Osteoblast (primary cell): ENCODE results near the gene ZFAND3. TPM values are rescaled to one million over a fixed set of nuclear protein-coding genes. Genes with fewer than 3 reads are reported as not detected.
"Not testable (repeated sequence)": the region's sequence is repeated elsewhere in the genome, so short reads cannot be mapped to it uniquely, and the experiment has no call there.

Source experiments
- DNase-seq: peaks from one replicate; pipeline ENCODE4 v3.0.0; 2011; ENCODE audit warnings: low spot score, mixed read lengths; ENCODE audit not compliant: insufficient read length; ENCODE audit errors: missing footprints
- H2AFZ ChIP-seq: 2 replicates; pipeline ENCODE4 v1.6.0; 2011; ENCODE audit warnings: mild to moderate bottlenecking, low read length
- H3K27ac ChIP-seq: 2 replicates; pipeline ENCODE4 v1.5.1; 2011; ENCODE audit warnings: mild to moderate bottlenecking, low read depth, low read length, moderate library complexity
- H3K27me3 ChIP-seq: 2 replicates; pipeline ENCODE4 v1.6.0; 2012; ENCODE audit warnings: mild to moderate bottlenecking, control low read depth, inconsistent platforms, low read length, moderate library complexity; ENCODE audit not compliant: insufficient read depth
- H3K36me3 ChIP-seq: 2 replicates; pipeline ENCODE4 v1.5.1; 2011; ENCODE audit warnings: mild to moderate bottlenecking, low read length, control low read depth, moderate library complexity; ENCODE audit not compliant: insufficient read depth
- H3K4me1 ChIP-seq: 2 replicates; pipeline ENCODE4 v1.5.1; 2011; ENCODE audit warnings: mild to moderate bottlenecking, low read length, control low read depth, moderate library complexity; ENCODE audit not compliant: insufficient read depth
- H3K4me2 ChIP-seq: 2 replicates; pipeline ENCODE4 v1.6.0; 2011; ENCODE audit warnings: mild to moderate bottlenecking, low read length; ENCODE audit not compliant: insufficient read depth
- H3K4me3 ChIP-seq: fragments of 200-600 bp; sonication (generic); 3 replicates; pipeline ENCODE4 v1.5.1; 2012; ENCODE audit warnings: mild to moderate bottlenecking, low read length, inconsistent platforms; ENCODE audit not compliant: insufficient read depth
- H3K79me2 ChIP-seq: 2 replicates; pipeline ENCODE4 v1.6.0; 2012; ENCODE audit warnings: mild to moderate bottlenecking, low read length, control low read depth, inconsistent platforms; ENCODE audit not compliant: insufficient read depth
- H3K9me3 ChIP-seq: 2 replicates; pipeline ENCODE4 v1.5.1; 2011; ENCODE audit warnings: low read depth, low read length, control low read depth
- H4K20me1 ChIP-seq: 2 replicates; pipeline ENCODE4 v1.6.0; 2012; ENCODE audit warnings: mild to moderate bottlenecking, low read length, control low read depth; ENCODE audit not compliant: insufficient read depth
- CTCF ChIP-seq: IDR thresholded peaks from 2 replicates; pipeline ENCODE4 v1.5.1; 2011; ENCODE audit warnings: mild to moderate bottlenecking, low read depth, low read length, moderate library complexity; ENCODE audit errors: extremely low read depth
- total RNA-seq: library from RNA; depleted of rRNA; stranded (reverse); fragments of >200 nt; gene quantifications from 2 replicates; pipeline ENCODE4 v1.2.3, GENCODE V29; 2012

ZFAND3 gene
- total RNA-seq, 1 donor = 27.1 TPM

GRCh38 chr6:37942606-37943376, 123.3 kb downstream of the ZFAND3 start:
- no peak overlapping the region for H2AFZ ChIP-seq
- H3K27me3 ChIP-seq = no peaks in the 10 kb centered on the region
- no peak overlapping the region for H3K27ac ChIP-seq
- DNase-seq = no peak
- TF ChIP-seq CTCF = no peak
- no peak overlapping the region for H3K4me2 ChIP-seq
- H4K20me1 ChIP-seq = peaks cover 72% of the 10 kb centered on the region
- H3K4me1 ChIP-seq = no peaks in the 10 kb centered on the region
- no peaks in the 10 kb centered on the region for H3K36me3 ChIP-seq
- no peaks in the 10 kb centered on the region for H3K9me3 ChIP-seq
- no peak overlapping the region for H3K4me3 ChIP-seq
- H3K79me2 ChIP-seq = peaks cover 92% of the 10 kb centered on the region

DNA sequence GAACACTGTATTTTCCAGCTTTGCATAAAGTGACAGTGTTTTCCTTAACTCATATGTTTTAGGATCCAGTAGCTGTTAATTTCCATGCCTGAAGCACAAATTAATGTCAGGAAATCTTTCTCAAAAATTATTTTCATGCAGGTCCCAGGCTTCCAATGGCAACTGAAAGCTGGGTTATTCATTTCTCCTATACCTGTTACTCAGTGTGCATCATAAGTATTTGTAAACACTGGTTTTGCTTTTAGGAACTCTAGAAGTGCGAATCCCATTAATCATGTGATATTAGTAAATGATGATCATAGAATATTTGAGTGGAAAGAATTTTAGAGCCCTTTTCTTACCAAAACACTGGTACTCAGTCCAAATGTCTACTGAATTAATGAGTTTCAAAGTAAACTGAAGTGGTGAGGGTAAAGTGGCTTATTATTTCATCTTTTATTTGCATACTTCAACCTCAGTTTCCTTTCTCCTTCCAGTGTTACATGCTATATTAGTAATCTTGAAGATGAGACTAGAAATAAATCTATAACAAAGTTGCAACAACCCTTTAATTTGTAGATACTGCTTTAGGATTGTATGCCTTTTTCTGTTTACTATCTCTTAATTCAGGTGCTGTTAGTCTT, 124.0 kb downstream of the ZFAND3 start:
- H3K36me3 ChIP-seq = no peaks in the 10 kb centered on the region
- peaks cover 92% of the 10 kb centered on the region for H3K79me2 ChIP-seq
- peaks cover 71% of the 10 kb centered on the region for H4K20me1 ChIP-seq
- H3K4me1 ChIP-seq = no peaks in the 10 kb centered on the region
- no peak overlapping the region for H3K27ac ChIP-seq
- no peak overlapping the region for H2AFZ ChIP-seq
- H3K4me3 ChIP-seq = no peak overlapping the region
- no peak for DNase-seq
- H3K27me3 ChIP-seq = no peaks in the 10 kb centered on the region
- no peak for TF ChIP-seq CTCF
- no peak overlapping the region for H3K4me2 ChIP-seq
- no peaks in the 10 kb centered on the region for H3K9me3 ChIP-seq

GRCh38 chr6:37946057-37946456, 126.5 kb downstream of the ZFAND3 start:
- Histone ChIP-seq H3K36me3 (no peaks in the 10 kb centered on the region), H3K4me2 (no peak overlapping the region), H3K79me2 (peaks cover 94% of the 10 kb centered on the region), H3K4me3 (no peak overlapping the region), H3K9me3 (no peaks in the 10 kb centered on the region), H3K27me3 (no peaks in the 10 kb centered on the region), H2AFZ (no peak overlapping the region), H4K20me1 (peaks cover 72% of the 10 kb centered on the region), H3K4me1 (no peaks in the 10 kb centered on the region), H3K27ac (no peak overlapping the region)
- no peak for TF ChIP-seq CTCF
- no peak for DNase-seq

GRCh38 chr6:37947468-37947867, 127.9 kb downstream of the ZFAND3 start:
- H3K27ac ChIP-seq = no peak overlapping the region
- peaks cover 97% of the 10 kb centered on the region for H3K79me2 ChIP-seq
- no peak for DNase-seq
- TF ChIP-seq CTCF = no peak
- H3K4me1 ChIP-seq = no peaks in the 10 kb centered on the region
- peaks cover 76% of the 10 kb centered on the region for H4K20me1 ChIP-seq
- H3K4me2 ChIP-seq = no peak overlapping the region
- H3K4me3 ChIP-seq = no peak overlapping the region
- H3K36me3 ChIP-seq = no peaks in the 10 kb centered on the region
- no peak overlapping the region for H2AFZ ChIP-seq
- H3K9me3 ChIP-seq = no peaks in the 10 kb centered on the region
- H3K27me3 ChIP-seq = no peaks in the 10 kb centered on the region

- H3K4me2 ChIP-seq, H3K4me3 ChIP-seq, H3K4me1 ChIP-seq, H2AFZ ChIP-seq, DNase-seq, H3K27ac ChIP-seq, H3K9me3 ChIP-seq, H3K27me3 ChIP-seq, H3K36me3 ChIP-seq: not testable (repeated sequence)
- H4K20me1 ChIP-seq = peaks cover 69% of the 10 kb centered on the region
- peaks cover 97% of the 10 kb centered on the region for H3K79me2 ChIP-seq
Measured at GRCh38 chr6:37948584-37948983, 129.1 kb downstream of the ZFAND3 start.
